HG03571 (cell line): ENCODE data around the gene TENM4.

Experiments used
- ATAC-seq: cut with Tn5 transposase; IDR thresholded peaks from one replicate; pipeline ENCODE4 v1.9.1; 2021; ENCODE audit not compliant: unreplicated experiment

Gene TENM4

GRCh38 chr11:78952175-78952574 is 488.7 kb downstream of the TENM4 start:
- no peak for ATAC-seq

- ATAC-seq = no peak
These were observed 490.7 kb downstream of the TENM4 start for GRCh38 chr11:78949976-78950690.

- no peak for ATAC-seq
These were observed 493.6 kb downstream of the TENM4 start for GRCh38 chr11:78946945-78947902.

GRCh38 chr11:78943841-78944240 is 497.0 kb downstream of the TENM4 start:
- ATAC-seq = no peak

GRCh38 chr11:78943154-78943553 is 497.7 kb downstream of the TENM4 start:
- ATAC-seq = no peak

GRCh38 chr11:78941226-78941851 is 499.5 kb downstream of the TENM4 start:
- ATAC-seq = no peak

GRCh38 chr11:78940500-78941225 is 500.2 kb downstream of the TENM4 start:
- ATAC-seq = no peak

GRCh38 chr11:78938971-78939370 is 501.9 kb downstream of the TENM4 start:
- no peak for ATAC-seq

GRCh38 chr11:78938036-78938435 is 502.8 kb downstream of the TENM4 start:
- no peak for ATAC-seq

GRCh38 chr11:78935398-78936068 is 505.3 kb downstream of the TENM4 start:
- no peak for ATAC-seq

- no peak for ATAC-seq
These were observed 507.5 kb downstream of the TENM4 start for GRCh38 chr11:78933350-78933749.

GRCh38 chr11:78932757-78933156 is 508.1 kb downstream of the TENM4 start:
- ATAC-seq = no peak

- ATAC-seq = no peak
These were observed 508.9 kb downstream of the TENM4 start for GRCh38 chr11:78931891-78932290.

- ATAC-seq = no peak
These were observed 509.9 kb downstream of the TENM4 start for GRCh38 chr11:78930810-78931523.

- ATAC-seq = no peak
These were observed 511.0 kb downstream of the TENM4 start for GRCh38 chr11:78929906-78930220.

- no peak for ATAC-seq
These were observed 511.5 kb downstream of the TENM4 start for GRCh38 chr11:78929207-78929905.

- no peak for ATAC-seq
These were observed 513.3 kb downstream of the TENM4 start for GRCh38 chr11:78927511-78927910.

- no peak for ATAC-seq
These were observed 514.0 kb downstream of the TENM4 start for GRCh38 chr11:78926633-78927338.

GRCh38 chr11:78925387-78925786 is 515.4 kb downstream of the TENM4 start:
- ATAC-seq = no peak
